Gastroesophageal sphincter (tissue), 4 donors: ENCODE results near the gene NDFIP1. TPM values are rescaled to one million over a fixed set of nuclear protein-coding genes. Genes with fewer than 3 reads are reported as not detected.
A peak's percentile ranks its signal among the peaks of the same experiment; 100 is the strongest.

Source experiments
- ATAC-seq: fragments of 150-250 bp; one replicate; pipeline ENCODE4 v1.9.1; 2016; ENCODE audit warnings: mild to moderate bottlenecking, moderate library complexity
- H3K27ac ChIP-seq, 4 donors: fragments of 200-600 bp; sonication (generic) in 3 of 4; 1 replicate in 3 of 4; 2 replicates in 1 of 4; pipeline ENCODE4 v1.5.1; 2016 to 2019
- H3K27me3 ChIP-seq: fragments of 200-600 bp; sonication (generic); one replicate; pipeline ENCODE4 v1.5.1; 2019
- H3K36me3 ChIP-seq, 2 donors: fragments of 200-600 bp; sonication (generic); one replicate each; pipeline ENCODE4 v1.5.1; 2019; ENCODE audit warnings: control low read depth in 1 of 2
- H3K4me1 ChIP-seq, 3 donors: fragments of 200-600 bp; sonication (generic); 1 replicate in 2 of 3; 2 replicates in 1 of 3; pipeline ENCODE4 v1.5.1; 2016 to 2019; ENCODE audit warnings: control low read depth in 2 of 3
- H3K4me3 ChIP-seq, 2 donors: fragments of 200-600 bp; sonication (generic); one replicate each; pipeline ENCODE4 v1.5.1; 2019; ENCODE audit warnings: mild to moderate bottlenecking in 1 of 2, moderate library complexity in 1 of 2
- H3K9me3 ChIP-seq, 3 donors: fragments of 200-600 bp; sonication (generic); one replicate each; pipeline ENCODE4 v1.5.1; 2017 to 2019; ENCODE audit warnings: control low read depth in 2 of 3
- CTCF ChIP-seq, 4 experiments: fragments of 200-600 bp in 2 of 4; fragments of 450-650 bp in 2 of 4; sonication (generic) in 1 of 4; IDR thresholded peaks; one replicate each; pipeline ENCODE4 v1.5.1; 2017 to 2019; ENCODE audit warnings: antibody characterized with exemption in 4 of 4, mild to moderate bottlenecking in 2 of 4, moderate library complexity in 2 of 4
- EP300 ChIP-seq: sonication (generic); formaldehyde crosslinking; IDR thresholded peaks from one replicate; pipeline ENCODE4 v1.6.1; 2017; ENCODE audit warnings: antibody characterized with exemption, mild to moderate bottlenecking
- POLR2A ChIP-seq, 2 donors: fragments of 450-650 bp; IDR thresholded peaks; one replicate each; pipeline ENCODE4 v1.6.1; 2017; ENCODE audit warnings: antibody characterized with exemption in 2 of 2, mild to moderate bottlenecking in 2 of 2, moderate library complexity in 1 of 2
- POLR2AphosphoS5 ChIP-seq: sonication (generic); formaldehyde crosslinking; IDR thresholded peaks from one replicate; pipeline ENCODE4 v1.6.1; 2017; ENCODE audit warnings: antibody characterized with exemption
- WGBS, 2 donors: methylation state at CpG; one replicate each; pipeline ENCODE4 v1.1.5; 2018; ENCODE audit warnings: low coverage in 1 of 2; 5-methylcytosine and 5-hydroxymethylcytosine counted together
- total RNA-seq, 4 donors: library from RNA; depleted of rRNA; stranded (reverse); fragments of >200 nt; gene quantifications; one replicate each; pipeline ENCODE4 v1.1.0, GENCODE V29; 2016

NDFIP1 gene
- total RNA-seq, 4 donors from 2014 or later = 62.4 to 86.7 (median 81.6) TPM

DNA sequence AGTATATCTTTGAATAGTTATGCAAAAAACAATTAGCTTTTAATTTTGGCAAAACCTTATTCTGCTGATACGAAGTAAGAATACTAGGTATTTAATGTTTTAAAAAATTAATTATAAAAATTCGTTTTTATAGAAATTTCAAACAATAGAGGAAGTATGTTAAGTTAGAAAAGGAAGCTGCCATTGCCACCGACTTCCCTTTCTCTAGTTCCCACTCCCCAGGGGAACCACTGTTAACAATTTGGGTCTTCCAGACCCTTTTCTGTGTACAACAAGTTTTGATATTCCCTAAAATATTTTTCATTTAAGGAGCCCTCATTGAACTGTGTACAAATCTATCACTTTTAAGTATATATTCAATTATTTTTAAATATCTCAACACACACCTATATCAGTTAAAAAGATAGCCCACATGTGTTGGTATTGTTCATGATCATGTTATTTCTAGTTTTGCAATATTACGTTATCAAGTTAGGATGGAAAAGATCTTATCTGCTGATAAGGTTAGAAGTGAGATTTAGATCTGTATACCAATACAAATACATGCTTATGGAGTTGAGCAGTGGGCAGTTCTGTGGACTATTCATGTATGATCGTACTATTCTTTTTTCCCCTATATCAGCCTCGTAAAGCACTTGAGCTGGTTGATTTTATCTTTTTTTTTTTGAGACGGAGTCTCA is 25.9 kb downstream of the NDFIP1 start:
- Histone ChIP-seq H3K4me3 (no peak overlapping the region), H3K27ac (no peak overlapping the region), H3K9me3 (no peaks in the 10 kb centered on the region), H3K27me3 (no peaks in the 10 kb centered on the region), H3K36me3 (peaks cover 4 to 75% of the 10 kb centered on the region in 2 donors), H3K4me1 (peaks cover 0 to 9% (median 0%) of the 10 kb centered on the region in 3 donors)
- WGBS, 2 donors = 76 to 77% methylated on average over 7 of the region's 7 CpGs
- no peak for TF ChIP-seq CTCF (IDR thresholded peaks at IDR 0.05)
- no peak for TF ChIP-seq EP300
- TF ChIP-seq POLR2AphosphoS5 = no peak
- no peak for TF ChIP-seq POLR2A (IDR thresholded peaks at IDR 0.05)
- ATAC-seq = no peak

- no peaks in the 10 kb centered on the region for H3K27me3 ChIP-seq
- H3K27ac ChIP-seq = no peak overlapping the region
- ATAC-seq = no peak
- no peaks in the 10 kb centered on the region for H3K4me1 ChIP-seq
- H3K4me3 ChIP-seq = no peak overlapping the region
- peaks cover 0 to 95% of the 10 kb centered on the region in 2 donors for H3K36me3 ChIP-seq
- TF ChIP-seq CTCF (IDR thresholded peaks at IDR 0.05) (no peak), POLR2AphosphoS5 (no peak)
- H3K9me3 ChIP-seq = no peaks in the 10 kb centered on the region
These were observed 32.9 kb downstream of the NDFIP1 start for GRCh38 chr5:142141463-142141862.

DNA sequence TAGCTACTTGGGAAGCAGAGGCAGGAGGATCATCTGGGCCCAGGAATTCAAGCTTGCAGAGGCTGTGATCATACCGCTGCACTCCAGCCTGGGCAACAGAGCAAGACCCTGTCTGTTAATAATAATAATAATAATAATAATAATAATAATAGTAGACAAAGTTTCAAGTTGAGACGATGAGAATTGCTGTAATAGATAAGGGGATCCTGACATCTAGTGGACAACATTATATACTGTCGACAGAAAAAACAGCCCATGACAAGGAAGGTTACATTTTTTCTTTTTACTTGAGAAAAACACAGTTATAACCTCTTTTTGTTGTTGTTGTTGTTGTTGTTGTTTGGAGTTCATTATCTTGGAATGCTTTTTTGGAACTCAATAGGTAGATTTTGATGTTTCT is 35.3 kb downstream of the NDFIP1 start:
- WGBS, 2 donors = 26% methylated on average over 2 to 3 of the region's 3 CpGs
- Histone ChIP-seq H3K27me3 (no peaks in the 10 kb centered on the region), H3K9me3 (no peaks in the 10 kb centered on the region), H3K36me3 (peaks cover 0 to 95% of the 10 kb centered on the region in 2 donors), H3K4me1 (no peaks in the 10 kb centered on the region), H3K4me3 (no peak overlapping the region), H3K27ac (no peak overlapping the region)
- ATAC-seq = no peak
- TF ChIP-seq POLR2A (IDR thresholded peaks at IDR 0.05) (no peak), CTCF (IDR thresholded peaks at IDR 0.05) (peak; percentile 38 to 55 (median 46))

GRCh38 chr5:142145106-142145900 is 36.7 kb downstream of the NDFIP1 start:
- Histone ChIP-seq H3K9me3 (no peaks in the 10 kb centered on the region), H3K4me3 (no peak overlapping the region), H3K27me3 (no peaks in the 10 kb centered on the region), H3K27ac (peak overlapping the region in 1 of 4 donors; percentile 10), H3K4me1 (no peaks in the 10 kb centered on the region), H3K36me3 (peaks cover 0 to 88% of the 10 kb centered on the region in 2 donors)
- TF ChIP-seq EP300 (no peak), POLR2AphosphoS5 (no peak), CTCF (IDR thresholded peaks at IDR 0.05) (peak; percentile 47 to 69 (median 62)), POLR2A (IDR thresholded peaks at IDR 0.05) (no peak)
- ATAC-seq = peak; percentile 74
- WGBS, 2 donors = 20 to 80% methylated on average over 1 to 4 of the region's 4 CpGs

DNA sequence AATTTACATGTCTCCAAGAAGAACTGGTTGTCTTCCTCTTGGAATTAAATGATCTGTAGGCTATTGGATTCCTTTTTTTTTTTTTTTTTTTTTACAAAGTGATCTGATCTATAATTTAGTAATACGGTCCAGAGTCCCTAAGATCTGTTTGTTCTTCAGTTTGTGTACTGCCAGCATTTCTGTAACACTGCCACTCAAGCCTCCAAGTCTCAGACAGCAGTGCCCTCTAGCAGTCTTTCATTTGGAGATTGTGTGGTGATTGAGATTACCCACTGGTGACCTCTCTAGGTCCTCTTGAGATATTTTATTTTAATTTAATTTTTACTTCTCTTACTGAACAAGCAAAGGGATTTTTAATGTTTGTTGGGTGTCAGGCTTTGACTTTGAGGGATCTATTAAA is 40.8 kb downstream of the NDFIP1 start:
- Histone ChIP-seq H3K27ac (no peak overlapping the region), H3K9me3 (no peaks in the 10 kb centered on the region), H3K36me3 (peaks cover 0 to 71% of the 10 kb centered on the region in 2 donors), H3K27me3 (no peaks in the 10 kb centered on the region), H3K4me1 (peaks cover 2 to 12% (median 3%) of the 10 kb centered on the region in 3 donors), H3K4me3 (no peak overlapping the region)
- no peak for TF ChIP-seq EP300
- TF ChIP-seq POLR2AphosphoS5 = no peak
- no peak for TF ChIP-seq POLR2A (IDR thresholded peaks at IDR 0.05)
- no peak for TF ChIP-seq CTCF (IDR thresholded peaks at IDR 0.05)
- ATAC-seq = no peak
- 57 to 100% methylated on average over 1 of the region's 1 CpG for WGBS, 2 donors
